ENCODE results near the gene RAE1. TPM values are rescaled to one million over a fixed set of nuclear protein-coding genes. Genes with fewer than 3 reads are reported as not detected.

The RAE1 gene
- total RNA-seq, 1 experiment from 2014 or later, result 53.1 TPM

DNA sequence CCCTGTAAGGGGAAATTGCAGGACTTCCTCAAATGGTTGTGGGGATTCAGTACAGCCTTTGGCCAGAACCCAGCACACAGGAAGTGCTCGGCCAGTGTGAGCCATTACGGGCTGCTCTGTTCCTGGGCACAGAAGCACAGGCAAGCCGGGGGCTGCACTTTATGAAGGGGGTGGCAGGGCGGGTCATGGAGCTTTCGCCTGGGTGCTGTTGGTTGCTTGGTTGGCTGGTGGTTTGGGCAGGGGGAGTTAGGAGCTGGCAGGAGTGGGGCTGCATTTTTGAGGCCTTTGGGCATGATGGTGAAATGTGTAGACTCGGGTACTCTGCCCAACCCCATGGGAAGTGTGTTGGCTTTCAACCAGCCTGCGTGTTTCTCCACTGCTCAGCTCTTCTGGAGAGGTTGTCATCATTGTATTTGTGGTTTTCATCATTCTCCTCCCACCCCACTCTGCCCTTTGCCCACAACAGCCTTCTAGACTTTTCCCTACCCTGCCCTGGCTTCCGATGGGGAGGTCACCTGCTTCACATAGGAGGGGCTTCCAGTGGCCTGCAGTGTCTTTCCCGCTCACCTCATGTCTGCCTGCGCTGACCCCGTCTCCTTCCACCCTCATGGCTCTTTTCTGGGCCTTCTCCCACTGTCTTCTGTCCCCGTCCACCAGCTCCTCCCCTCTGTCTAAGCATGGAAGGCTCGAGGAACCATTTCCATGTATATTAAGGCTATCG, 24.0 kb downstream of the RAE1 start:
- Histone ChIP-seq H2AK5ac (ENCODE audit: insufficient read length, low read length) (no peak overlapping the region), H3K18ac (ENCODE audit: insufficient read length, low read depth, low read length) (no peak overlapping the region), H3K79me1 (ENCODE audit: insufficient read depth, low read depth, low read length, poor library complexity, severe bottlenecking) (no peaks in the 10 kb centered on the region), H2AFZ (ENCODE audit: low read length) (no peak overlapping the region), H3K27me3 (ENCODE audit: insufficient read depth, low read length) (no peaks in the 10 kb centered on the region), H3K4me1 (ENCODE audit: insufficient read depth, low read length) (no peaks in the 10 kb centered on the region), H3K14ac (ENCODE audit: insufficient read depth, low read length) (no peak overlapping the region), H3K9me3 (ENCODE audit: control insufficient read depth, low read depth, low read length) (no peaks in the 10 kb centered on the region), H2BK15ac (ENCODE audit: low read depth, low read length) (no peak overlapping the region), H3K9ac (ENCODE audit: extremely low read depth, insufficient read length, low read length) (no peak overlapping the region), H3K23ac (ENCODE audit: insufficient read length, low read depth, low read length) (no peak overlapping the region), H2BK20ac (ENCODE audit: low read depth, low read length, poor library complexity, severe bottlenecking) (no peak overlapping the region), H3K23me2 (ENCODE audit: insufficient read length, low read depth, low read length, poor library complexity, severe bottlenecking) (no peaks in the 10 kb centered on the region), H4K5ac (ENCODE audit: insufficient read length, low read depth, low read length) (no peak overlapping the region), H3T11ph (ENCODE audit: low read length) (no peak overlapping the region), H3K79me2 (ENCODE audit: insufficient read depth, low read length) (no peaks in the 10 kb centered on the region), H3K56ac (ENCODE audit: insufficient read length, low read depth, low read length) (no peak overlapping the region), H2BK5ac (ENCODE audit: insufficient read length, low read length) (no peak overlapping the region), H4K91ac (ENCODE audit: insufficient read length, low read depth, low read length) (no peak overlapping the region), H3K4ac (ENCODE audit: low read depth, low read length) (no peak overlapping the region), H3K27ac (ENCODE audit: insufficient read length, low read depth, low read length) (no peak overlapping the region), H4K8ac (replicated peaks; ENCODE audit: insufficient read length, low read depth, low read length) (no peak overlapping the region), H4K20me1 (ENCODE audit: control insufficient read depth, insufficient read depth, insufficient read length) (no peaks in the 10 kb centered on the region), H2BK12ac (ENCODE audit: insufficient read length, low read depth, low read length) (no peak overlapping the region), H2BK120ac (ENCODE audit: low read depth, low read length, poor library complexity, severe bottlenecking) (no peak overlapping the region), H3K4me2 (ENCODE audit: insufficient read depth, insufficient read length, low read length) (no peak overlapping the region)
- no peak for DNase-seq
- Mint-ChIP-seq H3K27me3 (ENCODE audit: low read depth) (no peaks in the 10 kb centered on the region), H3K27ac (peak overlapping the region; percentile 65 to 90 (median 70); a peak in 6 of 7 replicates), H3K4me1 (peaks cover 9 to 10% of the 10 kb centered on the region in 2 experiments), H3K36me3 (ENCODE audit: insufficient read depth in 1 of 3, low read depth in 3 of 3) (peaks cover 56 to 89% (median 89%) of the 10 kb centered on the region in 3 experiments), H3K9me3 (no peaks in the 10 kb centered on the region), H3K4me3 (no peak overlapping the region)
- TF ChIP-seq, protein P1, sequence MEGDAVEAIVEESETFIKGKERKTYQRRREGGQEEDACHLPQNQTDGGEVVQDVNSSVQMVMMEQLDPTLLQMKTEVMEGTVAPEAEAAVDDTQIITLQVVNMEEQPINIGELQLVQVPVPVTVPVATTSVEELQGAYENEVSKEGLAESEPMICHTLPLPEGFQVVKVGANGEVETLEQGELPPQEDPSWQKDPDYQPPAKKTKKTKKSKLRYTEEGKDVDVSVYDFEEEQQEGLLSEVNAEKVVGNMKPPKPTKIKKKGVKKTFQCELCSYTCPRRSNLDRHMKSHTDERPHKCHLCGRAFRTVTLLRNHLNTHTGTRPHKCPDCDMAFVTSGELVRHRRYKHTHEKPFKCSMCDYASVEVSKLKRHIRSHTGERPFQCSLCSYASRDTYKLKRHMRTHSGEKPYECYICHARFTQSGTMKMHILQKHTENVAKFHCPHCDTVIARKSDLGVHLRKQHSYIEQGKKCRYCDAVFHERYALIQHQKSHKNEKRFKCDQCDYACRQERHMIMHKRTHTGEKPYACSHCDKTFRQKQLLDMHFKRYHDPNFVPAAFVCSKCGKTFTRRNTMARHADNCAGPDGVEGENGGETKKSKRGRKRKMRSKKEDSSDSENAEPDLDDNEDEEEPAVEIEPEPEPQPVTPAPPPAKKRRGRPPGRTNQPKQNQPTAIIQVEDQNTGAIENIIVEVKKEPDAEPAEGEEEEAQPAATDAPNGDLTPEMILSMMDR (conservative IDR thresholded peaks at IDR 0.05), result no peak
- no CpG with 5 or more reads among the region's 14 CpGs for WGBS (ENCODE audit: extremely low coverage, insufficient read length, low lambda C conversion rate)
